NCI-H1694 (cell line): ENCODE results near the gene GRK2.

ENCODE experiments used
- DNase-seq: peaks from one replicate; lab custom pipeline; 2025; lab: John Stamatoyannopoulos, UW

GRK2 gene

DNA sequence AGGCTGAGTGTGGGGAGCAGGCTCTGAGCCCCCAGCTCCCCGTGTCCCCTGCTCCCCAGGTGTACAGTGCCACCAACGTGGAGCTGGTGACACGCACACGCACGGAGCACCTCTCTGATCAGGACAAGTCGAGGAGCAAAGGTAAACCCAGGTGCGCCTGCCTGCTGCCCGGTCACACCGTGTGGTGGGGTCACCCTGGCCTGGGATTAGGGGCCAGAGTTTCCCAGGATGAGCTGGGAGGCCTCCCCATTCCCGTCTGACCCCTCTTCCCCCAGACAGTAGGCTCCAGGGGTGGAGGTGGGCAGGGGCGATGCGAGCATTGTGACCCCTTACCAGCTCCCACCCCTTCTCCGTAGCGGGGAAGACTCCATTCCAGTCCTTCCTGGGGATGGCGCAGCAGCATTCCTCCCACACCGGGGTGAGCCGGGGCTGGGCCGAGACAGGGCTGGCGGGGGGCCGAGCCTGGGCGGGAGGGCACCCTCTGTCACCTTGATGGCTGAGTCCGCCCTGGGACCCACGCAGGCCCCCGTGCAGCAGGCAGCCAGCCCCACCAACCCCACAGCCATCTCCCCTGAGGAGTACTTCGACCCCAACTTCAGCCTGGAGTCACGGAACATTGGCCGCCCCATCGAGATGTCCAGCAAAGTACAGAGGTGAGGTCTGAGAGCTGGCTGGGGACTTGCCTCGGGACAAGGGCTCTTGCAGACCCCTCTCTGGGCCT lies 33.4 kb downstream of the GRK2 start:
- no peak for DNase-seq

DNA sequence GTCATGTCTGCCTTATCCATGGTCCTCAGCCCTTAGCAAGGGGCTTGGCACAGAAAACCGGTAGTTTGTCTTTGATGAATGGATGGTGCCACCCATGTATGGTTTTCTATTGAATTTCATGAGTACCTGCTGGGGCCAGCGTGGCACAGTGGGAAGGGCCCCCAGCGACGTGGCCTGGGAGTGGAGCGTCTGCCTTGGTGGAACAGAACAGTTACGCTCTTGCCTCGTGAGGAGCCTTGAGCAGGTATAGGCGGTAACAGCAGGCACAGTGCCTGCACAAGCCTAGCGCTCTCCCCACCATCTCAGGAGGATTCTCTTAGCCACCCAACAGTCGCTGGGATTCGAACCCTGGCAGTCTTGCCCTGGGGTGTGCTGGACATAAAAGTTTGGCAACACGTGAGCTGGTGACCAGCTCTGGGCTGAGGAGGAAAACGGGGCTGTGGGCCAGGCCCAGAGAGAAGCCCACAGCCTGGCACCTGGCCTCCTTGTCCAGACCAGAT lies 34.0 kb downstream of the GRK2 start:
- no peak for DNase-seq

DNA sequence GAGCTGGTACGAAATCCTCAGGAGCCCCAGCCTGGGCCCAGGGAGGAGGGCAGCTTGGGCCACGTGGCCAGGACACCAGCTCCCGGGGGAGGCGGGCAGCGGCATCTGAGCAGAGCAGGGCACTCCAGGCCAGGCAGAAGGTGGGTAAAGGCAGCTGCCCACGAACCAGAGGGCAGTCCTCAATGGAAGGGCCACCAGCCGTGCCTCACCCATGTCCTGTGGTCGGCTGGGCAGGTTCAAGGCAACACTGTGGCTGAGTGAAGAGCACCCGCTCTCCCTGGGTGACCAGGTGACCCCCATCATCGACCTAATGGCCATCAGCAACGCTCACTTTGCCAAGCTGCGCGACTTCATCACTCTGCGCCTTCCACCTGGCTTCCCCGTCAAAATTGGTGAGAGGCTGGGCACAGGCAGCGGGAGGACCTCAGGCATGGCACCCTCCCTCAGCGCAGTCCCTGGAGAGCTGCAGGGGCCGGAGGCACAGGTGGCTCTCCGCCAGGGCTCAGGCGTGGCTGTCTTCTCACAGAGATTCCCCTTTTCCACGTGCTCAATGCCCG lies 34.6 kb downstream of the GRK2 start:
- no peak for DNase-seq

DNA sequence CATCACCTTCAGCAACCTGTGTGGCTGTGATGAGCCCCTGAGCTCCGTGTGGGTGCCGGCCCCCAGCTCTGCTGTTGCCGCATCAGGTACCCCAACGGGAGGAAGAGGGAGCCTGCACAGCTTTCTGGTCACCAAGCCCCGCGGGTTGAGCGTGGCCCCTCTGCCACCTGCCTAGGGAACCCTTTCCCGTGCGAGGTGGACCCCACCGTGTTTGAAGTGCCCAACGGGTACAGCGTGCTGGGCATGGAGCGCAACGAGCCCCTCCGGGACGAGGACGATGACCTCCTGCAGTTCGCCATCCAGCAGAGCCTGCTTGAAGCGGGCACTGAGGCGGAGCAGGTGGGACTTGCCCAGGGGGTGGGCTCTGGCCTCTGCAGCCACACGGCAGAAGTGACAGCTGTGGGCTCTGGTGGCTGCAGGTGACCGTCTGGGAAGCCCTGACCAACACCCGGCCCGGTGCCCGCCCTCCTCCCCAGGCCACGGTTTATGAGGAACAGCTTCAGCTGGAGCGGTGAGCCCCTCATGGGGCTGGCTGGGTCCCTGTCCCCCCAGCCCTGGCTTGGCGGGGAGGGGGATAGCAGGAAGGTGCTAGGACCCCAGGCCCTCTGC lies 35.1 kb downstream of the GRK2 start:
- DNase-seq, result no peak

DNA sequence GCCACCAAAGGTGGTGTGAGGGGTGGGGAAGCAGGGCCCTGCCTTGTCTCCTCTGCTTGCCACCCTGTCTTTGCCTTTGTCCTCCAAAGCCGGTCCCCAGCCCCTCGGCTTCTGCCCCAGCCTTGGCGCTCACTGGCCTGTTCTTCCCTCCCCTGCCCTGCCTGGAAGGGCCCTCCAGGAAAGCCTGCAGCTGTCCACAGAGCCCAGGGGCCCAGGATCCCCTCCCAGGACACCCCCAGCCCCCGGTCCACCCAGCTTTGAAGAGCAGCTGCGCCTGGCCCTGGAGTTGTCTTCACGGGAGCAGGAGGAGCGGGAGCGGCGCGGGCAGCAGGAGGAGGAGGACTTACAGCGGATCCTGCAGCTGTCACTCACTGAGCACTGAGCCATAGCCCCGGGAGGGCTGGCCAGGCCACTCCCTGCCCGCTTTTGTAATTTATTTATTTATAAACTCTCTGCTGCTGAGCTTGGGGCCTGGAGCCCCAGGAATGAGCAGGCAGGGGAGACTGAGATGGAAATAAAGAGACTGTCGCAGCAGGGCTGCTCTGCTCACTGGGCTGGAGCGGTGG lies 35.8 kb downstream of the GRK2 start:
- DNase-seq, result peak; percentile 7

DNA sequence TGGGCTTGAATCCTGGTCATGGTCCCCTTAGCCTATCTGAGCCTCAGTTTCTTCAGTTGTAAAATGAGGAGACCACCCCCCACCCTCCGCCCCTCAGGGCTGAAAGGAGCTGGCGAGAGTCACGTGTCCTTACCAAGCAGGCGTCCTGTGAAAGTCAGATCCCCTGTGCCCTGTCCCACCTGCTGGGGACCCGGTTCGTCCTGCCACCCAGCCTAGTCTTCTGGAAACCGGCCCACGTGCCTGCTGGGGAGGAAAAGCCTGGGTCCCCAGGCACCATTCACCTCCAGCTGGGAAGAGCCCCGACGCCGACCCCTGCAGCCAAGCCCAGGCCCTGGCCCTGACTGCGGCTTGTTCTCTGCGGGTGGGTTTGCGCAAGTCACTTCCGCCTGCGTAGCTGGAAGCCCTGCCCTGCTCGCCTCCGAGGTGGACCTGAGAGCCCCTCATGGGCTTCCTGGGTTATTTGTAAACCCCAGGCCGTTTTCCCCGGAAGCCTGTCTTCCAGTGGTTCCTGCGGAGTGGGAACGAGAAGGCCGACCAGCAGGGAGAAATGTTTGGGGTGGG lies 36.4 kb downstream of the GRK2 start:
- DNase-seq, result no peak

DNA sequence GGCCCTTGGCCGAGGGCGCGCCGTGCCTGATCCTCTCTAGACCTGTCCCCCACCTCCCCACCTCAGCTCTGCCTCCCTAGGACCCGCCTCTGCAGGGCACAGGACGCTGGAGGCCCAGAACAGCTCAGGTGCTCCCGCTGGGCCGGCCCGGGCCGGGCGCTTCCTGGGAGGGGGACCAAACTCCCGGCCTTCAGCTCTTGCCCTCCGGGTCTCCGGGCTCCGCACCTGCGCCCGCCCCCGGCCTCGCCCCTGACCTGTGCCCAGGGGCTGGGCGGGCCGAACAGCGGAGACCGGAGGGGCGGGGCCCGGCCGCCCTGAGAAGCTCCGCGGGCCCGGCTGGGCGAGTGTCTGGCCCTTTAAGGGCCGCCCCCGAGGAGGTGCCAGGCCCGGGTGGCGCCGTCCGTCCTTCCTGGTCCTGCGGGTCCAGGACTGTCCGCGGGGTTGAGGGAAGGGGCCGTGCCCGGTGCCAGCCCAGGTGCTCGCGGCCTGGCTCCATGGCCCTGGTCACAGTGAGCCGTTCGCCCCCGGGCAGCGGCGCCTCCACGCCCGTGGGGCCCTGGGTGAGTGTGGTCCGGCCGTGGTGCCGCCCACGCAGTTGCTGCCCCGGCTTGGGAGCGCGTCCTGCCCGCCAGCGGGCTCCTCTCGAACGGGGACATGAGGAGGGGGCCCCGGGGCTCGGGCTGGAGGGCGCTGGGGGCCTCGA lies 37.0 kb downstream of the GRK2 start, which contains the start of gene SSH3:
Gene SSH3 (plus strand): TSS at position 399 of the 703 bp plus-strand sequence. CDS start 96 bp downstream, at position 495.
- no peak for DNase-seq

DNA sequence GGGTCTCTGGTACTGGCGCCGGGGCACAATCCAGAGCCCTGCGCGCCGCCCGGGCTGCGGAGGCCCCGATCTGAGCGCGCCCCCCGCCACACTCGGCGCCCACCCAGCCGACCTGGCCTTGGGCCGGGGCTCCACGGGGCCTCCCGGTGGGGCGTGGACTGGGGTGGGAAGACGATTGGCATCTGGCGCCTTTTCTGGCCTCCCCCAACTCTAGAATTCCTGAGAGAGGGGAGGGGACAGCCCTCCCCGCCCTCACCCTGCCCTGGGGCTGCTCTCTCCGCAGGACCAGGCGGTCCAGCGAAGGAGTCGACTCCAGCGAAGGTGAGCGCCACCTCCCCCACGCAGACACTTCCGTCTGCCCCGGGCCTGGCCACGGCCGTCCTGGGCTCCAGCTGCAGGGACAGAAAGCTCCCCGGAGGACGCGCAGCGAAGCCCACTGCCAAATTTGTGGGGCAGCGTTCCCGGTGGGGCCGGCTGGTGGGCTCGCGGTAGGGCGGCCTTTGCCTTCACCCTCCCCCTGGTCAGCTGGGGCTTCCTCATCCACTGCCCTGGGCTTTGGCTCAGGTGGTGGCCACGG lies 37.6 kb downstream of the GRK2 start:
- no peak for DNase-seq

DNA sequence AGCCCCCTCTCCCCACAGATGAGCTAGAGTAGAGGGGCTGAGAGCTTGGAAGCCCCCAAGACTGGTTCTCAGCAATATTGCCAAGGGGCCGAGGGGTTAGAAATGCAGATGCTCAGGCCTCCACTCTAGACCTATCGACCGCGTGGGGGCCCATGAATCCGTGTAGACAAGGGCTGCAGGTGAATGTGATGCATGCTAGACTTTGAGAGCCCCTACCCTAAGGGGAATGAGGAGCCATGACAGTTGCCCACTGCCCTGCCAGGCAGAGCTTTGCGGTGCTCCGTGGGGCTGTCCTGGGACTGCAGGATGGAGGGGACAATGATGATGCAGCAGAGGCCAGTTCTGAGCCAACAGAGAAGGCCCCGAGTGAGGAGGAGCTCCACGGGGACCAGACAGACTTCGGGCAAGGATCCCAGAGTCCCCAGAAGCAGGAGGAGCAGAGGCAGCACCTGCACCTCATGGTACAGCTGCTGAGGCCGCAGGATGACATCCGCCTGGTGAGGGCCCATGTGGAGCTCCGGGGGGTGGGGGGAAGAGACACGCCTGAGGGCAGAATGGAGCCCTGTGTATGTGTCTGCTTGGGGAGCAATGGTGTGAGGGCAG lies 38.3 kb downstream of the GRK2 start:
- DNase-seq, result no peak

DNA sequence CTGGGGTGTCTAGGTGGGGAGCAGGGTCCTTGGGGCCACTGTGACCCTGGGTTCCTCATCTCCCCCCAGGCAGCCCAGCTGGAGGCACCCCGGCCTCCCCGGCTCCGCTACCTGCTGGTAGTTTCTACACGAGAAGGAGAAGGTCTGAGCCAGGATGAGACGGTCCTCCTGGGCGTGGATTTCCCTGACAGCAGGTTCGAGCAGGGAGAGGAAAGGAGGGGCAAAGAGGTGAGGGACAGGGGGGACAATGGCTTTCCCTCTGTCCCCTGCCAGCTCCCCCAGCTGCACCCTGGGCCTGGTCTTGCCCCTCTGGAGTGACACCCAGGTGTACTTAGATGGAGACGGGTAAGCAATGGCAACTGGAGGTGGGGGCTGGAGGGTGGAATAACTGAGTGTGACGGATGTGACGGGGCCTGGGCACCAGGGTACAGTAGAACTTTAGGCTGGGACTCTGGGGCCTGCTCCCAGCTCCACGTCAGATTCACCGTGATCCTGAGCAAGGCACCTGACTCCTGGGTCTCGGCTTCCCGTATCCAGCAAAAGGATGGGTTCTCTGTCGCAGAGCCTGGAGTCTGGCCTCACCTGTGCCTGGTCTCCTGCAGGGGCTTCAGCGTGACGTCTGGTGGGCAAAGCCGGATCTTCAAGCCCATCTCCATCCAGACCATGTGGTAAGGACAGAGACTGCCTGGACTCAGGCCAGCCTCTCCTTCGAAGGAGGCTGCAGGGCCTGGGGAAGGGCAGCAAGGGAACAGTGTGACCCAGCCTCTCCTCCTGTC lies 40.7 kb downstream of the GRK2 start:
- no peak for DNase-seq

DNA sequence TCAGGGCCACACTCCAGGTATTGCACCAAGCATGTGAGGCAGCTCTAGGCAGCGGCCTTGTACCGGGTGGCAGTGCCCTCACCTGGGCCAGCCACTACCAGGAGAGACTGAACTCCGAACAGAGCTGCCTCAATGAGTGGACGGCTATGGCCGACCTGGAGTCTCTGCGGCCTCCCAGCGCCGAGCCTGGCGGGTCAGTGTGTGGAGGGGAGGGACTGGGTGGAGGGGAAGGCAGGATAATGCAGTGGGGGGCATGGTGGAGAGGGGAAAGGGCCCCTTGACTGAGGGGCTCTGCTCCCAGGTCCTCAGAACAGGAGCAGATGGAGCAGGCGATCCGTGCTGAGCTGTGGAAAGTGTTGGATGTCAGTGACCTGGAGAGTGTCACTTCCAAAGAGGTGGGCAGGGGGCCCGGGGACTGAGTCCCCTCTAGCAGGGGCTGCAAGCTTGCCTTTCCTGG lies 41.3 kb downstream of the GRK2 start:
- DNase-seq, result no peak

DNA sequence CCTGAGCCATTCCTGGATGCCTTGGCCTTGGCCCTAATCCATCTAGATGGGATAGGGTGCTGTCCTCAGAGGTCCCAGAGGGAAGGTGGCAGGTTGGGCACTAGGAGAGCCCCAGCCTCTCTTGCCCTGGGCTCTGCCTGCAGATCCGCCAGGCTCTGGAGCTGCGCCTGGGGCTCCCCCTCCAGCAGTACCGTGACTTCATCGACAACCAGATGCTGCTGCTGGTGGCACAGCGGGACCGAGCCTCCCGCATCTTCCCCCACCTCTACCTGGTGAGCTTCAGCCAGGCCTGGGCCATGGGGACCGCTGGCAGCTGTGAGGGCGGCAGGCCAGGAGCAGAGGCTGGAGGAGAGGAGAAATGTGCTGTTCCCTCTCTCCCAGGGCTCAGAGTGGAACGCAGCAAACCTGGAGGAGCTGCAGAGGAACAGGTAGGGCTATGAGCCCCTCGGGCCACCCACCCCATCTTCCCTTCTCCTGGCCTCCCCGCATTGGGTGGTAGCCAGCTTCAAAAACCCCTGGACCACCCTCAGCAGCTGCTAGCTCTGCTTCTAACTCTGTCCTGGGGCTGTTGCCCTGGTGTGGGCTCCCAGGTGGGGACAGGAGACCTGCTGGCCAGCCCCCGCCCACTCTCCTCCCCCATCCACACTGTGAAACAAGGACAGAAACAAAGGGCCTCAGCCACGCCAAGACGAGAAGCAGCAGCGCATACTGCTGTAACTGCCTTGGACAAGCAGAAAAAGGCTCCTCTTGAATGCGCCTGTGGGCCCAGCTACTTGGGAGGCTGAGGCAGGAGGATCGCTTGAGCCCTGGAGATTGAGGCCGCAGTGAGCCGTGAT lies 42.0 kb downstream of the GRK2 start:
- no peak for DNase-seq

DNA sequence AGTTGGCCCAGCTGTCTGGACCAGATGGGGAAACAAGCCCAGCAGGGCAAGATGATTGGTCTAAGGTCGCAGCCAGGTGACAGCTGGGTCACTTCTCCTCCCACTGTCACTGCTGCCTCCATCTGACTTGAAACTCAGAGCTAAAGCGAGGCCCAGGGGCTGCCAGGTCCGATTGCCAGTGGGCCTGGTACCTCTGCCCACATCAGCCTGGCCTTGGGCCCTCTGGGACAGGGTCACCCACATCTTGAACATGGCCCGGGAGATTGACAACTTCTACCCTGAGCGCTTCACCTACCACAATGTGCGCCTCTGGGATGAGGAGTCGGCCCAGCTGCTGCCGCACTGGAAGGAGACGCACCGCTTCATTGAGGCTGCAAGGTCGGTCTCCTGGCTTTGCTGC lies 42.9 kb downstream of the GRK2 start:
- no peak for DNase-seq

DNA sequence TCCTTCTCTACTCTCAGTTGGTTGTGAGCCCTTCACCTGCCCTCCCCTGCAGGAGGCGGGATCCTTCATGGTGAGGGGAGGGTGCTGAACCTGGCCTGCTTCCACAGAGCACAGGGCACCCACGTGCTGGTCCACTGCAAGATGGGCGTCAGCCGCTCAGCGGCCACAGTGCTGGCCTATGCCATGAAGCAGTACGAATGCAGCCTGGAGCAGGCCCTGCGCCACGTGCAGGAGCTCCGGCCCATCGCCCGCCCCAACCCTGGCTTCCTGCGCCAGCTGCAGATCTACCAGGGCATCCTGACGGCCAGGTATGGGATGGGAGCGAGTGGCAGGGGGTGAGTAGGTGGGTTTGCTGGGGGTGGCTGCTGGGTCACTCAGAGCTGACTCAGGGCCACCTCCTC lies 43.4 kb downstream of the GRK2 start:
- DNase-seq, result no peak

DNA sequence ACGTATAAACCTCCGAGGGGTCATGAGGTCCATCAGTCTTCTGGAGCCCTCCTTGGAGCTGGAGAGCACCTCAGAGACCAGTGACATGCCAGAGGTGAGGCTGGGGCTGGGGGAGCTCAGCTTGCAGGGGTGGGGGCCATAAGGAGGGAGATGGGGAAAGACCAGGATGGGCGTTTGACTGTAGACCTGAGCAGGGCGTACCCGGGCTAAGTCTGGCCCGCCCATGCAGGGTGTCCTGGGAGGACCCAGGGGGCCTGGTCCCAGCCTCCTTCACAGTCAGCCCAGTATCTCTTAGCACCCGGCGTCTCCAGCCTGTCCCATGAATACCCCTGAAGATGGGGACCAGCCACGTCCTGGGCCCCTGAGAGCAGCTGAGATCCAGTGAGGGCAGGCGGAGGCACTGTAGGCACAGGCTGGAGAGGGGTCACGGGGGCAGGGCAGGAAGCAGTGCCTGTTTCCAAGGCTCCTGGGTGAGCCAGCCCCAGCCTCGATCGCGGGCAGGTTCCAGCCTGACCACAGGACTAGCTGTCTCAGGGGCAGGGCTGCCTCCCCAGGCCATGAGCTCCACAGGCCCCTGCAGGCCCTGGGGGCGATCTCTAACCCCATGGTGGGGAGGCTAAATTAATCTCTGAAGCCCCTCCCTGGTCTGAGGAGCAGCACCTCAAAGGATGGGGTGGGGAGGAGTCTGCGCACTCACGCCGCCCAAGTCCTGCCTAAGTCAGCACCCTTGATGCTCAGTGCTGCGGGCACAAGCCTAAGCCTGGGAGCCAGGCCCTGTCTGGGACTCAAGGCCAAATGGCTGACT lies 44.2 kb downstream of the GRK2 start:
- no peak for DNase-seq

DNA sequence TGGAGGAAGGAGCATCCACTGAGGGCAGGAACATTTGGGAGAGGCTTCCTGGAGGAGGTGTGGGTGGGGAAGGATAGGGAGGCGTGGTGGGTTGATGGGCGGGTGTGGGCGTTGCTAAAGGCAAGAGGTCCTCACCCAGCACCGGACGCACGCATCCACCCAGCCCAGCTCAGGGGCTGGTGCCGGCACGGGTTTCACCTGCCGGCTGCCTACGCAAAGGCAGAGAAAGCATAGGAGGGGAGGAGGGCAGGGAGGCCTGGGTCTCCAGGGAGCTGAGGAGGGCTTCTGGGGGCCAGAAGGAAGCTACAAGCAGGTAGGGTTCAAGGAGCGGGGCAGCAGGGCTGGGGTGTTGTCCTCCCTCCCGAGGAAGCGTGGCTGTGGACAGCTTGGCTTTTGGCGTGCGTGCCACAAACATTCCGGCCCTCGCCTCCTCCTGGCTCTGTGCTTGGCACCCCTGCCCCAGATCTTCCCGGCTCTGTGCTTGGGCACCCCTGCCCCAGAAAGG lies 44.8 kb downstream of the GRK2 start:
- no peak for DNase-seq

DNA sequence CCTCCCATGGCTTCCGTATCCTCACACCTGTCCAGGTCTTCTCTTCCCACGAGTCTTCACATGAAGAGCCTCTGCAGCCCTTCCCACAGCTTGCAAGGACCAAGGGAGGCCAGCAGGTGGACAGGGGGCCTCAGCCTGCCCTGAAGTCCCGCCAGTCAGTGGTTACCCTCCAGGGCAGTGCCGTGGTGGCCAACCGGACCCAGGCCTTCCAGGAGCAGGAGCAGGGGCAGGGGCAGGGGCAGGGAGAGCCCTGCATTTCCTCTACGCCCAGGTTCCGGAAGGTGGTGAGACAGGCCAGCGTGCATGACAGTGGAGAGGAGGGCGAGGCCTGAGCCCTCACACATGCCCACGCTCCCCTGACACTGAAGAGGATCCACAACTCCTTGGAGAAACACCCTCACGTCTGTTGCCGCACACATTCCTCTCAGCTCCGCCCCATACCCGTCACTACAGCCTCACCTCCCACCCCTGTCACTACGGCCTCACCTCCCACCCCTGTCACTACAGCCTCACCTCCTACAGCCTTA lies 45.3 kb downstream of the GRK2 start:
- no peak for DNase-seq
